Stimulated activated effector memory CD8-positive, alpha-beta T cell treated with anti-CD3 and anti-CD28 coated beads, Interleukin-12 subunit alpha, Interleukin-12 subunit beta, amount 100 ng/mL, for 72 hours (primary cell): ENCODE data around the gene UPF1.

ENCODE experiments used
- ATAC-seq: fragments of 150-1000 bp; cut with Tn5 transposase; 2 replicates; pipeline ENCODE4 v1.10.0; 2021
- DNase-seq, 2 donors: peaks; one replicate each; pipeline ENCODE4 v3.0.0; 2021 to 2022; ENCODE audit warnings: low spot score in 2 of 2
- H3K27ac Mint-ChIP-seq: one replicate; pipeline ENCODE4 v1.8.0; 2022; ENCODE audit warnings: mild to moderate bottlenecking, mixed read lengths
- H3K36me3 Mint-ChIP-seq: one replicate; pipeline ENCODE4 v1.8.0; 2022; ENCODE audit warnings: mild to moderate bottlenecking, mixed read lengths
- H3K4me1 Mint-ChIP-seq: one replicate; pipeline ENCODE4 v1.8.0; 2022; ENCODE audit warnings: mixed read lengths
- H3K4me3 Mint-ChIP-seq: one replicate; pipeline ENCODE4 v1.8.0; 2022; ENCODE audit warnings: mild to moderate bottlenecking, mixed read lengths
- H3K9me3 Mint-ChIP-seq: one replicate; pipeline ENCODE4 v1.8.0; 2022; ENCODE audit warnings: mixed read lengths

UPF1 gene

DNA sequence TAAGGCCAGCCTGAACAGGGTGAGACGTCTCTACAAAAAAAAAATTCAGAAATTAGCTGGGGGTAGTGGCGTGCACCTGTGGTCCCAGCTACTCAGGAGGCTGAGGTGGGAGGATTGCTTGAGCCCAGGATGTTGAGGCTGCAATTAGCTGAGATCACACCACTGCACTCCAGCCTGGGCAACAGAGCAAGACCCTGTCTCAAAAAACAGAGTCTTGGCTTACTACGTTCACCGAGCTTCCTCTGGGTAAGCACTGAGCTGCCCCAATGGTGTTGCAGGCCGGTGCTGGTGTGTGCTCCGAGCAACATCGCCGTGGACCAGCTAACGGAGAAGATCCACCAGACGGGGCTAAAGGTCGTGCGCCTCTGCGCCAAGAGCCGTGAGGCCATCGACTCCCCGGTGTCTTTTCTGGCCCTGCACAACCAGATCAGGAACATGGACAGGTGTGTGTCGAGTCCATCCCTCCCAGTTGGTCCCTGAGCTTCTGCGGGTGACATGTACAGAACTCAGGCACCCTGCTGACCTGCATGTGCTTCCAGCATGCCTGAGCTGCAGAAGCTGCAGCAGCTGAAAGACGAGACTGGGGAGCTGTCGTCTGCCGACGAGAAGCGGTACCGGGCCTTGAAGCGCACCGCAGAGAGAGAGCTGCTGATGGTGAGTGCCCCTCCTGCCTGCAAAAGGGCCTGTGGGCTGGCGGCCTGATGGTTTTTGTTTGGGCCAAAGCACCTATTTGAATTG lies 24.1 kb downstream of the UPF1 start:
- H3K9me3 Mint-ChIP-seq, result no peaks in the 10 kb centered on the region
- no peak overlapping the region for H3K27ac Mint-ChIP-seq
- H3K4me3 Mint-ChIP-seq, result no peak overlapping the region
- DNase-seq (no peak), ATAC-seq (no peak)
- H3K4me1 Mint-ChIP-seq, result peaks cover 3% of the 10 kb centered on the region
- peaks cover 93% of the 10 kb centered on the region for H3K36me3 Mint-ChIP-seq

DNA sequence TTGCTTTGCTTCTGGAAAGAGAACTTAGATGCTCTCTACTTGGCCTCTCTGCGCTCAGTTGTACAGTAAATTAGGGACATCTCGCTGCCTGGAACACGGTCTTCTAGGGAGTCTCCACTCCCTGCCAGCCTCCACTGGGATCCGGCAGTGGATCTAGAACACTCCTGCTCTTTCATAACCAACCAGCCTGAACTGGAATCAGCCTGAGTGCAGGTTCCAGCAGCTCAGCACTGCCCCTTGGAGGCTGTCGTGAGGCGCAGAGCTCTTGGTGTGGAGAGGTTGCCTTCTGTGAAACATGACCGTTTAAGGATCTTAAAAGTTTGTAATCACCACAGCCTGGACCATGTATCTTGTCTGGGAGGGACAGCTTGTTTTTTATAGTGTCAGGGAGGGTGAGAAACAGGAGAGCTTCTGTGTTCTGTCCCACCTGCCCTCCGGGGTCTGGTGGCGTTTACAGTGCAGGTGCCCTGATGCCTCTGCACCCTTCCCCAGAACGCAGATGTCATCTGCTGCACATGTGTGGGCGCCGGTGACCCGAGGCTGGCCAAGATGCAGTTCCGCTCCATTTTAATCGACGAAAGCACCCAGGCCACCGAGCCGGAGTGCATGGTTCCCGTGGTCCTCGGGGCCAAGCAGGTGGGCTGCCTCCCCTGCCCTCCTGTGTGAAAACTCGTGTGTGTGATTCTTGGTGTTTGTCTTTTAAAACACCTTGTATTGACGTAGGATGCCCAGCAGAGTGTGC lies 24.8 kb downstream of the UPF1 start:
- Mint-ChIP-seq H3K4me3 (no peak overlapping the region), H3K27ac (no peak overlapping the region), H3K36me3 (peaks cover 93% of the 10 kb centered on the region), H3K9me3 (no peaks in the 10 kb centered on the region), H3K4me1 (no peaks in the 10 kb centered on the region)
- ATAC-seq (no peak), DNase-seq (no peak)

DNA sequence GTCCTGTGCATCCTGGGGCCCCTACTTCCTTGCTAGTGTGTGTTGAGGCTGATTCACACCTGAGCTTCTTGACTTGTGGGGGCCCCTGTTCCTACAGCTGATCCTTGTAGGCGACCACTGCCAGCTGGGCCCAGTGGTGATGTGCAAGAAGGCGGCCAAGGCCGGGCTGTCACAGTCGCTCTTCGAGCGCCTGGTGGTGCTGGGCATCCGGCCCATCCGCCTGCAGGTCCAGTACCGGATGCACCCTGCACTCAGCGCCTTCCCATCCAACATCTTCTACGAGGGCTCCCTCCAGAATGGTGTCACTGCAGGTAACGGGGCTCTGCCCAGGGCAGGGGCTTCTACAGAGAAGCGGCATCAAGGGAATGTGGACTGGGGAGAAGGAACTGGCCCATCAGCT lies 25.5 kb downstream of the UPF1 start:
- H3K9me3 Mint-ChIP-seq, result no peaks in the 10 kb centered on the region
- DNase-seq (no peak), ATAC-seq (no peak)
- H3K27ac Mint-ChIP-seq, result no peak overlapping the region
- no peak overlapping the region for H3K4me3 Mint-ChIP-seq
- peaks cover 93% of the 10 kb centered on the region for H3K36me3 Mint-ChIP-seq
- no peaks in the 10 kb centered on the region for H3K4me1 Mint-ChIP-seq

DNA sequence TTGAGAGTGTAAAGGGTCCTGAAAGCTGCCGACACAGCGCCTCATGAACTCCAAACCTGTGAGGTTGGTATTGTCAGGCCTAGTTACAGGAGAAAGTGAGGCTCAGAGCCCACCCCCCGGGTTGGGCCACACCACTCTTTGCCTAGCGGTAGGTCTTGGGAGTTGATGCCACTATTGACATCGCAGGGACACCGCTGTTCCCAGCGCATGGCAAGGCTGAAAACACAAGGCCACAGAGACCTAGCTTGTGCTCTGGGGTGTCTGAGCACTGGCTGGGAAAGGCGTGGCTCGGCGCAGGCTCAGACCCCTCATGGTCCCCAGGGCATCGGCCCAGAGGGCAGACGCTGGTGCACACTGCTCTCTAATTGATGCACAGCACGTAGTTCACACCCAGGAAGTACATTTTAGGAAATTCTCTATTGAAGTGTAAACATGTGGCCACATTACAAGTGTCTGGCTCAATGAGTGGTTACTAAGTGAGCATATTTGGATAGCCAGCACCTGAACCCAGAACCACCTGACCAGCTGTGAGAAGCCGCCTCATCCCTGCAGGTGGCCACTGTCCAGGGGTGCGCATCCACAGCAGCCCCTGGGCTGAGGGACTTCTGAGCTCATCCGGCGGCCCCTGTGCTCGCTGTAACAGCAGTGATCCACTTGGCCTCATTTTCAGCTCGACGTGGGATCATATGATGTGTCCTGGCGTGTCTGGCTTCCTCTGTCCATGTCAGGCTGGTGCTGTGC lies 27.3 kb downstream of the UPF1 start:
- ATAC-seq, result no peak
- Mint-ChIP-seq H3K27ac (no peak overlapping the region), H3K4me3 (no peak overlapping the region), H3K9me3 (no peaks in the 10 kb centered on the region), H3K36me3 (peaks cover 93% of the 10 kb centered on the region), H3K4me1 (no peaks in the 10 kb centered on the region)
- no peak for DNase-seq

DNA sequence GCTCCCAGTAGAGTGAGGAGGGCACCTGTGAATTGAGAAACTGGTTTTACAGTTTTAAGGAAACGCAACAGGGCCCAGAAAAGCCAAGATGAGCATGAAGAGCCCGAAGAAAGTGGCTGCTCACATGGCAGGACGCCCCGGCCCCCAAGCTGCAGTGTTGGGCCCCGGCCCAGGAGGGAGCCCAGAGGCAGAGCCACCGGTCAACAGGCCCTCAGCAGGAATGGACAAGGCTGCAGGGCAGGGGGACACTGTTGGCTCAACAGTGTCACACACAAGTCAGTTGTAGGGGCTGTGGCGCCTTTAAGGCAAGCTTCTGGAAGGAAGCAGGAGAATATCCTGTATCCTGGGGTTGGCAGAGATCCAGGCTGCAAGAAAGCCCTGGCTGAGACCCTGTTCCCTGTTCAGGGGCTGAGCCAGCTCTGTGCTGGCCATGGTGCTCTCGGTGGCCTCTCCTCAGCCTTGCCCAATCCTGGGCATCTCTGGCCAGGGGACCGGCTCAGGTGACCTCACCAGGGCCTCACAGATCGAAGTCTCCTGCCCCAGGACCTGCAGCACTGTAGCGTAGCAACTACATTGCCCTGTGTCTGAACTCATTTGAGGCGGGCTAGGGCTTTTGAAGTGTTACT lies 28.0 kb downstream of the UPF1 start:
- Mint-ChIP-seq H3K36me3 (peaks cover 93% of the 10 kb centered on the region), H3K4me3 (no peak overlapping the region), H3K4me1 (no peaks in the 10 kb centered on the region), H3K9me3 (no peaks in the 10 kb centered on the region), H3K27ac (no peak overlapping the region)
- no peak for ATAC-seq
- DNase-seq, result no peak

DNA sequence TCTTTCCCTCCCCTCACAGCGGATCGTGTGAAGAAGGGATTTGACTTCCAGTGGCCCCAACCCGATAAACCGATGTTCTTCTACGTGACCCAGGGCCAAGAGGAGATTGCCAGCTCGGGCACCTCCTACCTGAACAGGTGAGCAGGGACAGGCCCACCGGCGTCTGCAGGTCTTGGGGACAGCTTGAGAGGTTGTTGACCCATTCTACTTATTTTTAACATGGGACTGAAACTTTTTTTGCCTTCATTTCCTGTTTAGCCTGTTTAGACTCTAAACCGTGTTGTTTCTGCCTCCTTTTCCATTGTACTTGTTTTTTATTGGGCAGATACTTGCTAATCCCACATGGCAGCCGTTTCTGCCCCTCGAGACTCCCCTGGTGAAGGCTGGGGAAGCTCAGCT lies 28.5 kb downstream of the UPF1 start:
- no peaks in the 10 kb centered on the region for H3K9me3 Mint-ChIP-seq
- H3K27ac Mint-ChIP-seq, result no peak overlapping the region
- H3K4me1 Mint-ChIP-seq, result no peaks in the 10 kb centered on the region
- peaks cover 93% of the 10 kb centered on the region for H3K36me3 Mint-ChIP-seq
- no peak overlapping the region for H3K4me3 Mint-ChIP-seq
- no peak for ATAC-seq
- DNase-seq, result no peak

DNA sequence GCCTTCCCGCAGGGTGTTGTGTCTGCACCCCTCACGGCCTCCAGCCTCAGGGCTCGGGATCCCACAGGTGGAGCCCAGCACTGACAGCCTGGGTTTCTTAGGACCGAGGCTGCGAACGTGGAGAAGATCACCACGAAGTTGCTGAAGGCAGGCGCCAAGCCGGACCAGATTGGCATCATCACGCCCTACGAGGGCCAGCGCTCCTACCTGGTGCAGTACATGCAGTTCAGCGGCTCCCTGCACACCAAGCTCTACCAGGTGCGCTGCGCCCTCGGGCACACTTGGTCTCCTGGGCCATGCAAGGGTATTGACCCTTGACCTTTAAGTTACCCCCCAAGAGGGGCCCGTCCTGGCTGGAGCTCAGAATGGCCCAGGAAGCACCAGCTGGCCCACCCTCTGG lies 29.0 kb downstream of the UPF1 start:
- Mint-ChIP-seq H3K4me1 (no peaks in the 10 kb centered on the region), H3K9me3 (no peaks in the 10 kb centered on the region), H3K4me3 (no peak overlapping the region), H3K36me3 (peaks cover 93% of the 10 kb centered on the region), H3K27ac (peak overlapping the region; percentile 83)
- DNase-seq (no peak), ATAC-seq (no peak)

DNA sequence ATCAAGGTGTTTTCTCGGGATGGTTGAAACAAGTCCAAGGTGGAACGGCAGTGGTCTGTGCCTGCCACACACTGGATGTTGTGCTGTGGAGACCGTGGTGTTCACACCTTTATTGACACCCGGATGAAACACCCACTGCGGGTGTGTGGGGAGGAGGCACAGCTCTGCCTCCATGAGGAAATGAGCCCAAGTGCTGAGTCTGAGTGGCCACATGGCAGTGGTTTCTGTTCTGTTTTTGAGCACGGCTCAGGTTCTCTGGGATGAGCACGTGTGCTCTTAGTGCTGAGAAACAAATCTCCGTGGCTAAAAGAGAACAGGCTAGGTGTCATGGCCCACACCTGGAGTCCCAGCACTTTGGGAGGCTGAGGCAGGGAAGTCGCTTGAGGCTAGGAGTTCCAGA lies 29.5 kb downstream of the UPF1 start:
- no peak overlapping the region for H3K4me3 Mint-ChIP-seq
- no peak for ATAC-seq
- no peaks in the 10 kb centered on the region for H3K9me3 Mint-ChIP-seq
- H3K36me3 Mint-ChIP-seq, result peaks cover 93% of the 10 kb centered on the region
- H3K4me1 Mint-ChIP-seq, result peaks cover 5% of the 10 kb centered on the region
- no peak for DNase-seq
- peak overlapping the region; percentile 83 for H3K27ac Mint-ChIP-seq

DNA sequence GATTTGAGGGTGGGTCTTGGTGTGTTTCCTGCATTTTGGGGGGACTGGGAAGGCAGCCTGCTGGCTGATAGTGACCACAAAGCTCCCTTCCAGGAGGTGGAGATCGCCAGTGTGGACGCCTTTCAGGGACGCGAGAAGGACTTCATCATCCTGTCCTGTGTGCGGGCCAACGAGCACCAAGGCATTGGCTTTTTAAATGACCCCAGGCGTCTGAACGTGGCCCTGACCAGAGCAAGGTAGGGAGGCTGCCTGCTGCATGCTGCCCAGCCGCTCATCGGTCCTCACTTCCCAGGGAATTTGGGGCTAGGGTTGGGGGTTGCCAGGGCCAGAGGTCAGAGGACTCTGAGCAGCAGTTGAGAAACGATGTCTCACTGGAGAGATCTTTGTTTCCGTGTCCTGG lies 30.2 kb downstream of the UPF1 start:
- H3K36me3 Mint-ChIP-seq, result peaks cover 93% of the 10 kb centered on the region

DNA sequence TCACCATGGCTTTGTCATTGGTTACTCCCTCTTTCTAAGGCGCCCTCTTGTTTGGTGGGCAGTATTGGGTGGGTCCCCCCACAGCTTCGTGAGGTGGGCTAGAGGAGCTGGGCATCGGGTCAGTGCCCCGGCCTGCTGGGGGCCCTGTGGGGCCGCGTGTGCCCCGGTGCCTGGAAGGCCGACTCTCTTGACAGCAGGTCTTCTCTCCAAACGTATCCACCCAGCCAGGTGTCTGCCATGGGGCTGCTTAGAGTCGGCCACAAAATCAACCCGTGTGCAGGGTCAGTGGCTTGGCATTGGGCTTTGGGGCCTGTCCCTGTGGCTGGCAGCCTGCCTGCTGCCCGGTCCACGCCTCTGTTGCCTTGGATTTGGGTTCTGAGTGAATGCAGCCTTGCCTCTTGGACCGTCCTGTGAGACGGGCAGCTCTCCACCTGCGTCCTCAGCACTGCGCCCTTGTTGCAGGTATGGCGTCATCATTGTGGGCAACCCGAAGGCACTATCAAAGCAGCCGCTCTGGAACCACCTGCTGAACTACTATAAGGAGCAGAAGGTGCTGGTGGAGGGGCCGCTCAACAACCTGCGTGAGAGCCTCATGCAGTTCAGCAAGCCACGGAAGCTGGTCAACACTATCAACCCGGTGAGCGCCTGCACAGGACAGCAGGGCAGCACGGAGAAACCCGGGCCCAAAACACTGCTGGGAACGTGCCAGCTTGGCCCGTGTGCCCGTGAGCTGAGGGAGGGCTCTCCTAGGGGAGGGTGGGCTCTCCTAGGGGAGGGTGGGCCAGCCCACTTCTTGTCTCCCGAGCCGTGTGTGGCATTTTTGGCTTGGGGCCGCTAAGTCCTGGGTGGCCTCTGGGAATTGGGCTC lies 31.4 kb downstream of the UPF1 start:
- H3K9me3 Mint-ChIP-seq, result no peaks in the 10 kb centered on the region
- no peak overlapping the region for H3K27ac Mint-ChIP-seq
- peaks cover 7% of the 10 kb centered on the region for H3K4me1 Mint-ChIP-seq
- no peak for ATAC-seq
- H3K36me3 Mint-ChIP-seq, result peaks cover 93% of the 10 kb centered on the region
- no peak overlapping the region for H3K4me3 Mint-ChIP-seq
- DNase-seq, result no peak

More for the DNA sequence above, 30.2 kb downstream of the UPF1 start:
- Mint-ChIP-seq H3K4me3 (no peak overlapping the region), H3K4me1 (peaks cover 7% of the 10 kb centered on the region), H3K27ac (no peak overlapping the region), H3K9me3 (no peaks in the 10 kb centered on the region)
- ATAC-seq (no peak), DNase-seq (no peak)

DNA sequence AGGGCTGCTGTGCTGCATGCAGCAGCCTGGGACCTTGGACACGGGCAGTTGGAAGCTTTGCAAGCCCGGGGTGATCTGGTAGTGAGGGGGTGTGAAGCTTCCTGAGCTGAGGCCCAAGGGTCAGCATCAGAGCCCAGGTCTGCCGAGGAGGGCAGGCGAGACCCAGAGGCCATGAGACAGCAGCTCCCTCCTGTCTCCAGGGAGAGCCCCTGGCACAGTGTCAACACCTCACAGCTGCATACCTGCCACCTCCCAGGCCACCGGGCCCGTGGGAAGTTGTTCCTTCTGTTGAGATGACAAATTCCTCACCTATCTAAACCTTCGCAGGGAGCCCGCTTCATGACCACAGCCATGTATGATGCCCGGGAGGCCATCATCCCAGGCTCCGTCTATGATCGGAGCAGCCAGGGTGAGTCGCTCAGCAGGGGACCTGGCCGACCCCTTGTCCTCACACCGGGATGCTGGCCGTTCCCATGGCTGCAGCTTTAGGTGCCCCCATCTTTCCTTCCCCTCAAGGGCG lies 32.1 kb downstream of the UPF1 start:
- no peak overlapping the region for H3K4me3 Mint-ChIP-seq
- H3K9me3 Mint-ChIP-seq, result no peaks in the 10 kb centered on the region
- H3K4me1 Mint-ChIP-seq, result peaks cover 7% of the 10 kb centered on the region
- peaks cover 90% of the 10 kb centered on the region for H3K36me3 Mint-ChIP-seq
- ATAC-seq, result no peak
- H3K27ac Mint-ChIP-seq, result peak overlapping the region; percentile 20
- no peak for DNase-seq

DNA sequence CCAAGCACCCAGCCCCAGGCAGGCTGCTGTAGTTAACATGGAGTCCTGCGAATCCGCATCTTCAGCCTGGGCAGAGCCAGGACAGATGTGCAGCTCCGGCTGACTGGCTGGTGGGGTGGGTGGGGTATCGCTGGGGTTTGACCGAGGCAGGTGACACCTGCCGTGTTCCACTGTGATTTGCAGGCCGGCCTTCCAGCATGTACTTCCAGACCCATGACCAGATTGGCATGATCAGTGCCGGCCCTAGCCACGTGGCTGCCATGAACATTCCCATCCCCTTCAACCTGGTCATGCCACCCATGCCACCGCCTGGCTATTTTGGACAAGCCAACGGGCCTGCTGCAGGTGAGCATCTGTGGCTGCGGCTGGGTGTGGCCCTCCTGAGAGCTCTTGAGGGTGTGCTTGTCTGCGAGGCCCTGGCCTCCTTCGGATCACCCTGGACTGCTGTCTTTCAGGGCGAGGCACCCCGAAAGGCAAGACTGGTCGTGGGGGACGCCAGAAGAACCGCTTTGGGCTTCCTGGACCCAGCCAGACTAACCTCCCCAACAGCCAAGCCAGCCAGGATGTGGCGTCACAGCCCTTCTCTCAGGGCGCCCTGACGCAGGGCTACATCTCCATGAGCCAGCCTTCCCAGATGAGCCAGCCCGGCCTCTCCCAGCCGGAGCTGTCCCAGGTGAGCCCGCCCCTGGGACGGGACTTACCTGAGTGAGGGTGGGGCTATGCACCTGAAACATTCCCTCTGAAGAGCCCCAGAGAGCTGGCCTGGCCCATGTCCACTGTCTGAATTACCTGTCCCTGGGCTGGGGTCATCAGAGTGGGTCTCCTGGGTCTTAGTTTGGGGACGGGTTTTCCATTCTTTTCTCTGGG lies 33.6 kb downstream of the UPF1 start:
- Mint-ChIP-seq H3K27ac (no peak overlapping the region), H3K36me3 (peaks cover 83% of the 10 kb centered on the region), H3K9me3 (no peaks in the 10 kb centered on the region), H3K4me1 (peaks cover 7% of the 10 kb centered on the region), H3K4me3 (no peak overlapping the region)
- no peak for ATAC-seq
- no peak for DNase-seq

DNA sequence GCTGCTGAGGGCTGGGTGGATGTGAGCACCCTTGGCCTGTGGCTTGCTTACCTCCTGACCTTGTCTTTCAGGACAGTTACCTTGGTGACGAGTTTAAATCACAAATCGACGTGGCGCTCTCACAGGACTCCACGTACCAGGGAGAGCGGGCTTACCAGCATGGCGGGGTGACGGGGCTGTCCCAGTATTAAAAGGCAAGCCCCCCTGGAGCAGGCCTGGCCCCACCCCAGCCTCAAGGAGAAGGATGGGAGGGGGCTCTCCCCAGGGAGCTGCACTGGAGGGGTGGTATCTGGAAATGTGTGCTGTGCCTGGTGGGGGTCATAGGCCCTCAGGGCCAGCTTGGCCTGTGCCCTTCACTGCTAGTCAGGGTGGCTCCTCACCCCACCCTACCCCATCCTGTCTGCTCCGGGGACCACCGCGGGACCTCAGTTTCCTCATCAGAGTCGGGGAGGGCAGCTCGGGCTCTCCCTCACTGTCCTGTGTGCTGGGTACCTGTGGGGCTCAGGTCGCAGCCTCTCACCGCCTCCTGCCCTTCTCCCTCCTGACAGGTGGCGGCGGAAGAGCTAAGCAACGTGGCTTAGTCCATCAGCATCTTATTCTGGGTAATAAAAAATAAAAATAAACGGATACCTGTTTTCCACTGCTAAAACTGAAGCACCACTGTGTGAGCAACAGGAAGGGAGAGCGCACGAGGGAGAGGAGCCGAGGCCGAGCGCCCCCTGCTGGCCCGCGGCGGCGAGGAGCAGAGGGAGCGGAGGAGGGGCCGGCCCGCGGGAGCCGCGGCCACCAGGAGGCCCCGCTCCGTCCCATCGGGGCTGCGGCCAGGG lies 34.4 kb downstream of the UPF1 start:
- H3K9me3 Mint-ChIP-seq, result no peaks in the 10 kb centered on the region
- H3K36me3 Mint-ChIP-seq, result peaks cover 82% of the 10 kb centered on the region
- no peak overlapping the region for H3K27ac Mint-ChIP-seq
- H3K4me1 Mint-ChIP-seq, result peaks cover 14% of the 10 kb centered on the region
- ATAC-seq (peak; percentile 87), DNase-seq (peak; percentile 71 to 82)
- H3K4me3 Mint-ChIP-seq, result no peak overlapping the region
